Common myeloid progenitor, CD34-positive (primary cell): ENCODE results near the gene CBL.

Experiments
- CTCF ChIA-PET: fragments of 350-600 bp; sonication (Branson Sonifier 250); formaldehyde crosslinking; loops from one replicate; lab custom pipeline; 2021; ENCODE audit warnings: antibody characterized with exemption; lab: Charles Lee
- POLR2A ChIA-PET: fragments of 350-600 bp; sonication (Branson Sonifier 250); formaldehyde crosslinking; loops from one replicate; lab custom pipeline; 2021; ENCODE audit warnings: antibody characterized with exemption; lab: Charles Lee
- DNase-seq, 3 donors: peaks; one replicate each; pipeline versions ENCODE4 v3.0.0 to v3.0.0-alpha.2; 2013
- H3K27ac ChIP-seq, 2 experiments: 1 replicate in 1 of 2; 2 replicates in 1 of 2; pipeline ENCODE4 v1.7.0; 2013; ENCODE audit warnings: inconsistent platforms in 2 of 2, low read length in 2 of 2, mild to moderate bottlenecking in 2 of 2, low read depth in 1 of 2, moderate library complexity in 1 of 2; ENCODE audit not compliant: severe bottlenecking in 2 of 2, insufficient read depth in 1 of 2, poor library complexity in 1 of 2
- H3K27me3 ChIP-seq, 5 experiments: replicated peaks in 2 of 5; 1 replicate in 3 of 5; 2 replicates in 2 of 5; pipeline versions ENCODE4 v1.6.1 to v1.7.0; 2013; ENCODE audit warnings: low read length in 4 of 5, mild to moderate bottlenecking in 2 of 5, moderate library complexity in 2 of 5, inconsistent platforms in 1 of 5; ENCODE audit not compliant: insufficient read depth in 5 of 5, control insufficient read depth in 4 of 5
- H3K36me3 ChIP-seq, 4 experiments: 1 replicate in 2 of 4; 2 replicates in 2 of 4; pipeline versions ENCODE4 v1.6.1 to v1.7.0; 2013; ENCODE audit warnings: low read length in 3 of 4, control low read depth in 1 of 4, mild to moderate bottlenecking in 1 of 4; ENCODE audit not compliant: control insufficient read depth in 4 of 4, insufficient read depth in 4 of 4
- H3K4me1 ChIP-seq, 4 experiments: 1 replicate in 3 of 4; 2 replicates in 1 of 4; pipeline versions ENCODE4 v1.6.1 to v1.7.1; 2013; ENCODE audit warnings: low read length in 3 of 4, mild to moderate bottlenecking in 3 of 4, control low read depth in 1 of 4, inconsistent platforms in 1 of 4, moderate library complexity in 1 of 4; ENCODE audit not compliant: control insufficient read depth in 4 of 4, insufficient read depth in 4 of 4; ENCODE audit errors: control extremely low read depth in 1 of 4
- H3K4me3 ChIP-seq, 7 experiments: 1 replicate in 4 of 7; 2 replicates in 3 of 7; pipeline versions ENCODE4 v1.5.1 to v1.7.0; 2013; ENCODE audit warnings: mild to moderate bottlenecking in 7 of 7, low read length in 6 of 7, moderate library complexity in 6 of 7, inconsistent platforms in 2 of 7, low read depth in 2 of 7, control low read depth in 1 of 7; ENCODE audit not compliant: insufficient read depth in 4 of 7, control insufficient read depth in 1 of 7; ENCODE audit errors: extremely low read depth in 1 of 7
- H3K9me3 ChIP-seq, 5 experiments: 1 replicate in 4 of 5; 2 replicates in 1 of 5; pipeline versions ENCODE4 v1.6.1 to v1.7.1; 2013; ENCODE audit warnings: low read length in 4 of 5, mild to moderate bottlenecking in 2 of 5, inconsistent platforms in 1 of 5, low read depth in 1 of 5, moderate library complexity in 1 of 5; ENCODE audit not compliant: control insufficient read depth in 4 of 5, insufficient read depth in 2 of 5; ENCODE audit errors: control extremely low read depth in 1 of 5
- WGBS: methylation state at CpG from one replicate; pipeline ENCODE4 v1.1.5; 2013; ENCODE audit not compliant: insufficient coverage; 5-methylcytosine and 5-hydroxymethylcytosine counted together

CBL gene

DNA sequence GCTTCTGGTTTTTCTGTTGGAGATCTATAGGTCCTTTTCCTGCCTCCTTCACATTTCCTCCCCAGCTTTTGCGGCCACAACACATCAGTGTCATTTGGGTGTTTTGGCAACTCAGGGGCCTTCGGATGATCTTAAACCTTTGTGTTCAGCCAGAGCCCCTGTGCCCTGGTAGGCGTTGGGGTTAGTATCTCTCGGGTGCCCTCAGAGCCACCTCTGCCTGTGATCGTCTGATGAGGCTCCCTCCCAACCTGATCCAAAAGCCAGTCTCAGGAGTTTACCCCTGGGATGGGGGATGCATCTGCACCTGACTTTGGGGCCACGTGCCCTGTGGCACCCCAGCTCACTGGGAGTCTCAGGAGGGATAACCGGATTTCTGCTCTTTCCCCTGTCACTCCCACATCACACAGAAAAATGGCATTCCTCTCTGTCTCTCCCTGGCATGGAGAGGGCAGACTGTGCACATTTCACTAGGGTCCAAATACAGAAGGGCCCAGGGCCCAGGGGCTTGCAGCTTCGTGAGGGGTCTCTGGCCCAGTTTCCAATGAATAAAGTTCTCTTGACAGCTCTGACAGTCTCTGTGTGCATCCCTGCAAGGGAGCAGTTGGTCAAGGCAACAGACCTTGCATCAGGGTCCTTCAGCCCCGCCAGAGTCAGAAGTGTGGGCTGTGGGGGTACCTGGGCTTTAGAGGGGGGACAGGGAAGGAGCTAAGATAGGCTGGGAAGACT, 130.8 kb downstream of the CBL start:
- CTCF ChIA-PET: interaction anchor here (0.8 to 12.0 kb wide), 7 partner anchors 11 to 138 kb away, joined by 4 to 90 read pairs (median 7); no protein-coding TSS in a partner anchor
- H3K36me3 ChIP-seq: peaks cover 4 to 15% (median 10%) of the 10 kb centered on the region in 4 experiments
- peaks cover 0 to 36% (median 13%) of the 10 kb centered on the region in 5 experiments for H3K27me3 ChIP-seq
- 95% methylated on average over 9 of the region's 9 CpGs for WGBS
- no peak overlapping the region for H3K27ac ChIP-seq
- H3K4me1 ChIP-seq: peaks cover 0 to 49% (median 44%) of the 10 kb centered on the region in 4 experiments
- H3K4me3 ChIP-seq: no peak overlapping the region
- POLR2A ChIA-PET: no interaction called here
- H3K9me3 ChIP-seq: no peaks in the 10 kb centered on the region
- DNase-seq: no peak

- peaks cover 4 to 15% (median 10%) of the 10 kb centered on the region in 4 experiments for H3K36me3 ChIP-seq
- no peak overlapping the region for H3K27ac ChIP-seq
These were observed 131.6 kb downstream of the CBL start for GRCh38 chr11:119337581-119338317.

DNA sequence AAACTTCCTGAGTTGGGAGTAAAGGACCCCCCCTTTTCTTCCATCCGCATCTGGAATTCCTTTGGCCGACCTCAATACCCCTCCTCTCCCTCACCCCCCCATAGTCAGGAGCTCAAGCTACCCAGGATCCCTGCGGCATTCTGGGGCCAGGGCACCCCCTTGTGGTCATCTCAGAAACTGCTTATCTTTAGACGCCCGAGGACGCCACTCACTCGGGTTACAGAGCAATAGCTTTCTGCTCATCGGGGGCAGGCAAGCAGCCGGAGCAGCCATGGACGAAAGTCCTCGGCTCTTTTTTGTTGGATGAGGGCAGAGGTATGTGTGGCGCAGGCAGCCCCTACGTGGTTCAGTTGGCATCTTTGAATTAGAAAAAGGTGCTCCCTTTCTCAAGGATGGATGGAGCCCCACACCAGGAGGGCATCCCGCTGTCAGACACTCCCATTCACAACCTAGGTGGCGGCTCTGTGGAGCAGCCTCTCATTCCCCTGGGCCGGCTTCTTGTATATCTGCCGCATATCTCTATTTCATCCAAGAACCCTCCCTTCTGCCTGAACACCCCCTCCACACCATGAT, 132.3 kb downstream of the CBL start:
- ChIA-PET CTCF (interaction anchor here (0.7 to 12.0 kb wide), 13 partner anchors 12 to 186 kb away, joined by 3 to 90 read pairs (median 5); no protein-coding TSS in a partner anchor), POLR2A (no interaction called here)
- peaks cover 4 to 15% (median 10%) of the 10 kb centered on the region in 4 experiments for H3K36me3 ChIP-seq
- H3K4me1 ChIP-seq: peaks cover 0 to 49% (median 44%) of the 10 kb centered on the region in 4 experiments
- no peak overlapping the region for H3K4me3 ChIP-seq
- WGBS: 26% methylated on average over 10 of the region's 17 CpGs
- peaks cover 0 to 50% (median 15%) of the 10 kb centered on the region in 5 experiments for H3K27me3 ChIP-seq
- H3K27ac ChIP-seq: no peak overlapping the region
- peak; percentile 61 to 78 (median 69) for DNase-seq
- H3K9me3 ChIP-seq: no peaks in the 10 kb centered on the region

More at GRCh38 chr11:119337581-119338317, 131.6 kb downstream of the CBL start:
- Histone ChIP-seq H3K4me3 (no peak overlapping the region), H3K4me1 (peaks cover 0 to 49% (median 44%) of the 10 kb centered on the region in 4 experiments), H3K27me3 (peaks cover 0 to 44% (median 15%) of the 10 kb centered on the region in 5 experiments), H3K9me3 (no peaks in the 10 kb centered on the region)
- POLR2A ChIA-PET: interaction anchor here (0.6 kb wide), 1 partner anchor 48 kb away, joined by 3 read pairs; no protein-coding TSS in a partner anchor
- 89% methylated on average over 3 of the region's 9 CpGs for WGBS
- DNase-seq: peak in 1 of 3 donors; percentile 32
- CTCF ChIA-PET: interaction anchor here (0.7 to 12.0 kb wide), 15 partner anchors 12 to 186 kb away, joined by 3 to 90 read pairs (median 4); no protein-coding TSS in a partner anchor

DNA sequence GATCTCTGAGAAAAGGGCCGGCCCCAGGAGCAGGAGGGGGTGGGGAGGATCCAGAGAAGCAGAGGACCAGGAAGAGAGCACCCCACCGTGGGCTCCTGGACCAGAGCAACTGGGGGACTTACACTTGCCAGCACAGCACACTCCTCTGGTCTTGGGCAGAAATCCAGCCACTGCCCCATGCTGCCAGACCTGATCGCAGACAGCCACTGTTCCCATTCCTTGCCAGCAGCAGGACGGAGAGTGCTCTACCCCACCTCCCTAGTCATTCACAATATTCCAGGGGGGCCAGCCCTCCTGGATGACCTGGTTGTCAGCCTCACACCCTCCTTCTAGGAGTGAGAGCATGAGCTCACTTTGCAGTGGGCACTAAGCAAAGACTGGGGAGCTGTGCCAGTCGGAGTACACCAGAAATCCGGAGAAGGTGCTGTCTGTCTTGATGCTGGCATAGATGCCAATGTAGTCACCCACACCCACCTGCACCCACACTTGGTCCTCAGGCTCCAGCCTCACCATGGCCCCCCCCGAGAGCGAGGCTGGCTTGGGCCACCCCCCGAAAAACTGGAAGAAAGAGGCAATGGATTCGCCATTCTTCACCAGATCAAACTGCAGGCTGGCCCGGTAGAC, 132.9 kb downstream of the CBL start:
- 62% methylated on average over 6 of the region's 11 CpGs for WGBS
- no peak overlapping the region for H3K27ac ChIP-seq
- no peaks in the 10 kb centered on the region for H3K9me3 ChIP-seq
- H3K4me1 ChIP-seq: peaks cover 0 to 45% (median 40%) of the 10 kb centered on the region in 4 experiments
- H3K36me3 ChIP-seq: peaks cover 4 to 15% (median 10%) of the 10 kb centered on the region in 4 experiments
- peak overlapping the region in 1 of 7 experiments; percentile 13 for H3K4me3 ChIP-seq
- H3K27me3 ChIP-seq: peaks cover 0 to 50% (median 15%) of the 10 kb centered on the region in 5 experiments
- ChIA-PET CTCF (interaction anchor here (0.8 to 12.0 kb wide), 11 partner anchors 13 to 324 kb away, joined by 3 to 90 read pairs (median 4); no protein-coding TSS in a partner anchor), POLR2A (no interaction called here)
- no peak for DNase-seq

DNA sequence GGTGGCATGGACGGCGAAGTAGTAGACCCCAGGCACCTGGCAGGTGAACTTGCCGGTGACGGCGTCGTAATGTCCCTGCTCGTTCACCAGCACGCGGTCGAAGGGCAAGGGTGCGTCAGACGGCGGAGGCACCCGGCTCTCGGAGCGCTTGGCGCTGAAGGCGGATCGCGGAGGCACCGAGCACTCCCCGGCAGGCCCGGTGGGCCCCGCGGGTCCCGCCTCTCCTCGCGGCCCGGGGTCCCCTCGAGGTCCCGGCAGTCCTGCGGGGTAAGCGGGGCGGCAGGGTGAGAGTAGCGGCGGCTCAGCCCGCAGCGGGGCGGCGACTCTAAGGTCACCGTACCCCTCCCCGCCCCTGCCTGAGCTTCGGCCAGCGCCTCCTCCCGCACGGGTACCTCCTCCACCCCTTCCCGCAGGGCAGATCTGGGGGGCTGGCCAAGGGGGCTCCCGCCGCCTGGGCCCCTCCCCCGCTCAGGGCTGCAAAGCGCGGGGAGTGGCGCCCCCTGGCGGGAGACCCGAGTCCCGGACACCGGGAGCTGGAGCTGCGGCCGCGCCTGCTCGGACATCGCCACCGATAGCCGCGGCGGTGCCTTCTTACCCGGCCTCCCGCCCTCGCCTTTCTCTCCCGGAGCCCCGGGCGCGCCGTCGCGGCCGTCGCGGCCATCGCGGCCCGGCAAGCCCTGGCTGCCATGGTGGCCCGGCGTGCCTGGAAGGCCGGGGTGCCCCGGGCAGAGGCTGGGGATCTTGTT, 133.6 kb downstream of the CBL start:
- peaks cover 0 to 43% (median 38%) of the 10 kb centered on the region in 4 experiments for H3K4me1 ChIP-seq
- POLR2A ChIA-PET: no interaction called here
- peak overlapping the region in 5 of 7 experiments; percentile 19 to 64 (median 55) for H3K4me3 ChIP-seq
- CTCF ChIA-PET: interaction anchor here (0.6 to 12.0 kb wide), 9 partner anchors 12 to 324 kb away, joined by 3 to 90 read pairs (median 3); no protein-coding TSS in a partner anchor
- peaks cover 0 to 50% (median 15%) of the 10 kb centered on the region in 5 experiments for H3K27me3 ChIP-seq
- no peak overlapping the region for H3K27ac ChIP-seq
- no peaks in the 10 kb centered on the region for H3K9me3 ChIP-seq
- WGBS: 14% methylated on average over 79 of the region's 86 CpGs
- peaks cover 4 to 15% (median 10%) of the 10 kb centered on the region in 4 experiments for H3K36me3 ChIP-seq
- peak in 2 of 3 donors; percentile 32 to 44 for DNase-seq
